ENCODE results near the gene CEP120.
"Not testable (repeated sequence)": the region's sequence is repeated elsewhere in the genome, so short reads cannot be mapped to it uniquely, and the experiment has no call there.

The CEP120 gene

DNA sequence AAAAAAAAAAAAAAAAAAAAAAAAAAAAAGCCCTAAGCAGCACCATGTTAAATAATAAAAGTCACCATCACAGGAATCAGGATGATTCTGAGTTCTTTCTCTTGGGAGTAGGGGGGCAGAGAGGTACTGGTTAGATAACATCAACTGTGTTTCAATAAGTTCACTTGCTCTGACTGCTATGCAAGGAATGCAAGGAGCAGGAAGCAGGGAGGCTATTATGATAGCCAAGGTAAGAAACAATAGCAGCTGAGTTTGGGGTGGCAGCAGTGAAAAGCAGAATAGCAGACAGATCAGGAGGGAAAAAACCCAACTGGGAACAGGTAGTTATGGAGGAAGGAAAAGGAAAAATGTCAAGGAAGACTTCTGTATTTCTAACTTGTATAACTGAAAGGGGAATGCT is 8.2 kb downstream of the CEP120 start:
- TF ChIP-seq, protein P1, sequence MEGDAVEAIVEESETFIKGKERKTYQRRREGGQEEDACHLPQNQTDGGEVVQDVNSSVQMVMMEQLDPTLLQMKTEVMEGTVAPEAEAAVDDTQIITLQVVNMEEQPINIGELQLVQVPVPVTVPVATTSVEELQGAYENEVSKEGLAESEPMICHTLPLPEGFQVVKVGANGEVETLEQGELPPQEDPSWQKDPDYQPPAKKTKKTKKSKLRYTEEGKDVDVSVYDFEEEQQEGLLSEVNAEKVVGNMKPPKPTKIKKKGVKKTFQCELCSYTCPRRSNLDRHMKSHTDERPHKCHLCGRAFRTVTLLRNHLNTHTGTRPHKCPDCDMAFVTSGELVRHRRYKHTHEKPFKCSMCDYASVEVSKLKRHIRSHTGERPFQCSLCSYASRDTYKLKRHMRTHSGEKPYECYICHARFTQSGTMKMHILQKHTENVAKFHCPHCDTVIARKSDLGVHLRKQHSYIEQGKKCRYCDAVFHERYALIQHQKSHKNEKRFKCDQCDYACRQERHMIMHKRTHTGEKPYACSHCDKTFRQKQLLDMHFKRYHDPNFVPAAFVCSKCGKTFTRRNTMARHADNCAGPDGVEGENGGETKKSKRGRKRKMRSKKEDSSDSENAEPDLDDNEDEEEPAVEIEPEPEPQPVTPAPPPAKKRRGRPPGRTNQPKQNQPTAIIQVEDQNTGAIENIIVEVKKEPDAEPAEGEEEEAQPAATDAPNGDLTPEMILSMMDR (IDR thresholded peaks at IDR 0.05; ENCODE audit: low read depth, low read length, missing control alignments): no peak
- no peak for DNase-seq (ENCODE audit: low read depth)
- no peak overlapping the region for H3K4me3 ChIP-seq (ENCODE audit: low read depth, low read length)

DNA sequence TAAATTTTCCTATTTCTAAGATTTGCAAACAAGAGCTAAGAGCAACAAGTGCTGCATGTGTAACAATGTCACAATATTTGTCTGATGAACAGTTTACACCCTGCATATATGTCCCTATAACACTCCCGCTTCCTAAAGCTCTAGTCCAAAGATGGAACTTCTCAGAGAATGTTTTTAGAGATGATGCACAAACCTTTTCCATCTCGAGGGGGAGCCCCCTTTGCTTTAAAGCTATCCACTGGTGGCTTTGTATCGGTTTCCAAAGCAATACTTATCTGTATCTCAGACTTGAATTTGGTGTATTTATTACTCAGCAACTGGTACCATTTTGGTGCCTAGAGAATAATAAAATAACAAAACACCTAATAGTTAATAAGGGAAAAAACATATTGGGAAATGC is 11.0 kb downstream of the CEP120 start:
- DNase-seq (ENCODE audit: low read depth): no peak
- no peak overlapping the region for H3K4me3 ChIP-seq (ENCODE audit: low read depth, low read length)
- TF ChIP-seq, protein P1 (IDR thresholded peaks at IDR 0.05; ENCODE audit: low read depth, low read length, missing control alignments): no peak

DNA sequence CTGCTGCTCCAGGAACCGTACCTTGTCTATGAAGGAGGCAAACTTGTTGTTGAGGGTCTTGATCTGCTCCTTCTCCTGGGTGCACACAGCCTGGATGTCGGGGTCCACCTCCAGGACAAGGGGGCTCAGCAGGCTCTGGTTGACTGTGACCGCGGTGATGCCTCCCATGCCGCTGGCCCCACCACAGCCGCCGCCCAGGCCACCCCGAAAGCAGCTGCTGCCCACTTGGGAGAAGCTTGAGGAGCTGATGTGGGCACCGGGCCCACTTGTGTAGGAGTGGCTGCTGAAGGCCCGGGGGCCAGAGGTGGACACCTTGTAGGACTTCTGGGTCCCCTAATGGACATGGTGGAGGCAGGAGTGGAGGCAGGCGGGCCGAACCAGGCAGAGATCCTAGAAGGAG is 21.2 kb downstream of the CEP120 start:
- not testable (repeated sequence) for DNase-seq (ENCODE audit: low read depth); H3K4me3 ChIP-seq (ENCODE audit: low read depth, low read length)

DNA sequence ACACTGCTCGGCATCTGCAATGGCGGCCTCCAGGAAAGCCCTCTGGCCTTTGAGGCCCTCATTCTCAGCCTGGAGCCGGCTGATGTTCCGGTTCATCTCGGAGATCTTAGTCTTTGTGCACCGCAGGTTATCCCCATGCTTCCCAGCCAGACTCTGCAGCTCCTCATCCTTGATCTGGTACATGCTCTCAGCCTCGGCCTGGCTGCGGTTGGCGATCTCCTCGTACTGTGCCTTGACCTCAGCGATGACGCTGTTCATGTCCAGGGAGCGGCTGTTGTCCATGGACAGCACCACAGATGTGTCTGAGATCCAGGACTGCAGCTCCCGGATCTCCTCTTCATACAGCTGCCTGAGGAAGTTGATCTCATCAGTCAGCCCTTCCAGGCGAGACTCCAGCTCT is 21.9 kb downstream of the CEP120 start:
- no peak for DNase-seq (ENCODE audit: low read depth)
- TF ChIP-seq, protein P1 (IDR thresholded peaks at IDR 0.05; ENCODE audit: low read depth, low read length, missing control alignments): no peak
- H3K4me3 ChIP-seq (ENCODE audit: low read depth, low read length): no peak overlapping the region

DNA sequence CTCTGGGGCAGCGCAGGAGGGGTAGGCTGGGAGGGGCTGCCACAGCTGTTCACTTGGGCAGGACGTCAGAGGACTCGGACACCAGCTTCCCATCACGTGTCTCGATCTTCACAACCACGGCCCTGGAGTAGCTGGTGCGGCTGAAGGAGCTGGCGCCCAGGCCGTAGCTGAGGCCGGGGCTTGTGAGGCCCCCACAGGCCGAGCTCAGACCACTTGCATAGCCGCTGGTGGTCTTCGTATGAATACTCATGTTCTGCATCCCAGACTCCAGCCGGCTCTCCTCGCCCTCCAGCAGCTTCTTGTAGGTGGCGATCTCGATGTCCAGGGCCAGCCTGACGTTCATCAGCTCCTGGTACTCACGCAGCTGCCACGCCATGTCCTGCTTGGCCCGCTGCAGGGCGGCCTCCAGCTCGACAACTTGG is 22.3 kb downstream of the CEP120 start:
- H3K4me3 ChIP-seq (ENCODE audit: low read depth, low read length); DNase-seq (ENCODE audit: low read depth): not testable (repeated sequence)

DNA sequence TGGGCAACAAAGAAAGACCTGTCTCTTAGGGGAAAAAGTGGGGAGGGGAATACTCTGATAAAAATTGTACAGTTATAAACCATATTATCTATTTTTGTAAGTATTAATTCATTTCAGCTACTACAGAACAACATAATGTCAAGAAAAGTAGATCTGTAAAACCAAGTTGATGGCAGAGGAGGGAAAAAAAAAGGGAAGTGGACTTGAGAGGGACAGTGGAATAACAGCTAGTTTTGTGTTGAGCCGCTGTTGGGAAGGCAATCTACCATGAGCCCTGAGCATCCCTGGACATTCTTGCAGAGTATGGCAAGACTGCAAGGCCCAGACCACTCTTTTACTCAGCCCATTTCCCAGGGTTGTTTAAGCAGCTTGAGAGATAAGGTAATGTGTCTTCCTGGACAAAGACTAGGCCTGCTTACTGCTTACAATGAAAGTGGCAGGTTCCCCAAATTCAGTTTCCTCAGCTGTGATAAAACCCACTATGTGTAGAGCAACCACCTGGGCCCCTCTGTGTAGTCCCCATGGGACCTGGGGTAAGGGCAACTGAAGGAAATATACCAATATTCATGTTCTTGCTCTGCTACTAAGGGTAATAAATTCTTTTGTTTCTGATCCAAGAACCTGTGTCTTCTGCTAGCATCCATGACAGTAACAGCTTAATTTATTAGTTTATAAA is 25.0 kb downstream of the CEP120 start:
- H3K4me3 ChIP-seq (ENCODE audit: low read depth, low read length): no peak overlapping the region
- no peak for DNase-seq (ENCODE audit: low read depth)
- TF ChIP-seq, protein P1 (IDR thresholded peaks at IDR 0.05; ENCODE audit: low read depth, low read length, missing control alignments): no peak

DNA sequence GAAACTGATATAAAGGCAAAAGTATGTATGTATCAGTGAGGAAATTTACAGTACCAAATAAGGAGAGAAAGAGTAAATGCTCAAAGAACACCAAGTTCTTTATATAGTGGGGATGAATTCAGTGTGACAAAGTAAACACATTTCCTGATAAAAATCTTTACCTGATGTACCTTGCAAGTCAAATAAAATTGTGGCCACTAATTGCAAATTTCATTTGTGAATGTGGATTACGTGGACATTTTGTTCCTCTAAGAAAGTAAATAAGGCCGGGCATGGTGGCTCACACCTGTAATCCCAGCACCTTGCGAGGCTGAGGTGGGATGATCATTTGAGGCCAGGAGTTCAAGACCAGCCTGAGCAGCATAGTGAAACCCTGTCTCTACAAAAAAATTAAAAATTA is 25.7 kb downstream of the CEP120 start:
- H3K4me3 ChIP-seq (ENCODE audit: low read depth, low read length): no peak overlapping the region
- no peak for DNase-seq (ENCODE audit: low read depth)
- TF ChIP-seq, protein P1 (IDR thresholded peaks at IDR 0.05; ENCODE audit: low read depth, low read length, missing control alignments): no peak

DNA sequence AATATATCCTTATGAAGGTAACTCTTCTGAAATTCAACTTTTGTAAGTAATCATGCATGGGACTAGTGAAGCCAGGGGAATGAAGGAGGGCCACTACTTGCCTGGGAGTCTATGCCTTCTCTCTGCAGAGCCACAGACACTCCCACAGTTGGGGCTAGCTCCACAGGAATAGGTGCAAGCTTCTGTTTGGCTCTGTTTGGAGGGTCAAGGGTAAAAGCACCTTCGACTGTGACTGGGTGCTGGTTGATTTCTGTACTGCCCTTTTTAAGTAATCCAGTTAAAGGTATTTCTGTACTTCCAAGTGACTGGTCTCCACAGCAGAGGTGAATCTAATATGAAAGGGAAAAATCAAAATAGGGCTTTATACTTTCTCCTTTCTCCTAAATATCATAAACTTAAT is 32.2 kb downstream of the CEP120 start:
- no peak for DNase-seq (ENCODE audit: low read depth)
- TF ChIP-seq, protein P1 (IDR thresholded peaks at IDR 0.05; ENCODE audit: low read depth, low read length, missing control alignments): no peak
- H3K4me3 ChIP-seq (ENCODE audit: low read depth, low read length): no peak overlapping the region
